K562 (cell line): ENCODE results near the gene NMUR2. TPM values are rescaled to one million over a fixed set of nuclear protein-coding genes. Genes with fewer than 3 reads are reported as not detected.

ENCODE experiments used
- ATAC-seq: fragments of 200-7000 bp; cut with Tn5 transposase; 3 replicates; pipeline ENCODE4 v1.9.1; 2020; ENCODE audit warnings: moderate library complexity
- BruUV-seq: library from RNA; stranded (reverse); fragments of 400-500 nt; replicated peaks from 2 replicates; lab custom pipeline; 2021; lab: Mats Ljungman, UMichigan
- CTCF ChIA-PET: fragments of 300-600 bp; formaldehyde crosslinking; extraction: SDS; loops from one replicate; lab custom pipeline; 2021; ENCODE audit warnings: low intra/inter-chr PET ratio; lab: Yijun Ruan, JAX
- POLR2A ChIA-PET: fragments of 300-600, 350-650 bp; sonication (Branson Sonifier 250); formaldehyde crosslinking; extraction: SDS; loops from one replicate; lab custom pipeline; 2021; ENCODE audit warnings: antibody characterized with exemption, inconsistent platforms; lab: Yijun Ruan, JAX
- DNase-seq, 4 experiments: peaks; one replicate each; pipeline versions ENCODE4 v3.0.0 to v3.0.0-alpha.2; 2011 to 2018; ENCODE audit warnings: low spot score in 3 of 4, mixed read lengths in 3 of 4; ENCODE audit errors: extremely low read depth in 1 of 4
- FAIRE-seq: peaks from 2 replicates; lab custom pipeline; 2011; peaks lifted over from hg19 to GRCh38; lab: Jason Lieb, UNC
- H2AFZ ChIP-seq: 2 replicates; pipeline ENCODE4 v1.6.0; 2011; ENCODE audit warnings: low read depth, low read length, control low read depth, inconsistent platforms
- H3K27ac ChIP-seq: fragments of 200-600 bp; 3 replicates; pipeline ENCODE4 v1.8.0; 2011; ENCODE audit warnings: low read depth, mild to moderate bottlenecking, control low read depth, inconsistent platforms, low read length, moderate library complexity, mixed read lengths; ENCODE audit errors: extremely low read depth
- H3K27me3 ChIP-seq, 2 experiments: fragments of 300-600 bp in 1 of 2; 2 replicates in 1 of 2; 3 replicates in 1 of 2; pipeline versions ENCODE4 v1.6.0 to v1.8.0; 2011; ENCODE audit warnings: inconsistent platforms in 2 of 2, low read length in 2 of 2, mild to moderate bottlenecking in 1 of 2, mixed read lengths in 1 of 2, moderate library complexity in 1 of 2; ENCODE audit not compliant: control insufficient read depth in 2 of 2, insufficient read depth in 2 of 2
- H3K36me3 ChIP-seq: fragments of 300-600 bp; 3 replicates; pipeline ENCODE4 v1.8.0; 2011; ENCODE audit warnings: mild to moderate bottlenecking, low read length, inconsistent platforms; ENCODE audit not compliant: control insufficient read depth, insufficient read depth
- H3K4me1 ChIP-seq, 2 experiments: fragments of 200-600 bp in 1 of 2; replicated peaks in 1 of 2; 2 replicates in 1 of 2; 3 replicates in 1 of 2; pipeline versions ENCODE4 v1.5.1 to v1.8.0; 2011; ENCODE audit warnings: inconsistent platforms in 2 of 2, low read length in 2 of 2, mild to moderate bottlenecking in 1 of 2, mixed read lengths in 1 of 2, moderate library complexity in 1 of 2; ENCODE audit not compliant: control insufficient read depth in 2 of 2, insufficient read depth in 2 of 2
- H3K4me2 ChIP-seq: 2 replicates; pipeline ENCODE4 v1.6.1; 2011; ENCODE audit warnings: low read length, control low read depth, inconsistent platforms, mixed read lengths; ENCODE audit not compliant: insufficient read depth
- H3K4me3 ChIP-seq: fragments of 200-600 bp; sonication (generic), shearing (Covaris generic); 2 replicates; pipeline ENCODE4 v1.5.1; 2016; ENCODE audit warnings: control low read depth, inconsistent platforms
- H3K79me2 ChIP-seq: fragments of 200-600 bp; 3 replicates; pipeline ENCODE4 v1.8.0; 2011; ENCODE audit warnings: low read length, inconsistent platforms; ENCODE audit not compliant: control insufficient read depth, insufficient read depth
- H3K9ac ChIP-seq, 2 experiments: 2 replicates each; pipeline versions ENCODE4 v1.6.0 to v1.6.1; 2011; ENCODE audit warnings: low read depth in 2 of 2, low read length in 2 of 2, control low read depth in 1 of 2, inconsistent platforms in 1 of 2, mild to moderate bottlenecking in 1 of 2, mixed read lengths in 1 of 2; ENCODE audit not compliant: insufficient read depth in 1 of 2
- H3K9me1 ChIP-seq: one replicate; pipeline ENCODE4 v1.6.0; 2011; ENCODE audit warnings: inconsistent platforms, mild to moderate bottlenecking, low read length, moderate library complexity; ENCODE audit not compliant: control insufficient read depth, insufficient read depth
- H3K9me3 ChIP-seq: replicated peaks from 2 replicates; pipeline ENCODE4 v1.5.1; 2011; ENCODE audit warnings: low read depth, low read length, inconsistent platforms; ENCODE audit not compliant: control insufficient read depth, insufficient read depth
- H4K20me1 ChIP-seq: replicated peaks from 2 replicates; pipeline ENCODE4 v1.6.1; 2011; ENCODE audit warnings: low read length, inconsistent platforms, mixed read lengths; ENCODE audit not compliant: control insufficient read depth, insufficient read depth
- HOMEZ ChIP-seq: fragments of 250-450 bp; sonication (Bioruptor Pico); IDR thresholded peaks from 2 replicates; pipeline ENCODE4 v1.4.0; 2020; ENCODE audit warnings: mild to moderate bottlenecking, moderate library complexity
- MTA2 ChIP-seq: fragments of 450-650 bp; IDR thresholded peaks from 2 replicates; pipeline ENCODE4 v1.6.1; 2016; ENCODE audit warnings: low read depth
- NR1H2 ChIP-seq: sonication (generic); formaldehyde crosslinking; IDR thresholded peaks from 2 replicates; pipeline ENCODE4 v1.4.0; 2020; ENCODE audit warnings: mild to moderate bottlenecking, missing genetic modification reagents
- NR2C2 ChIP-seq, 2 experiments: fragments of 200-800 bp in 1 of 2; sonication (Bioruptor generic) in 1 of 2; sonication (generic) in 1 of 2; formaldehyde crosslinking in 1 of 2; IDR thresholded peaks; 2 replicates each; pipeline versions ENCODE4 v1.6.1 to v1.8.0; 2016 to 2022; ENCODE audit warnings: mild to moderate bottlenecking in 1 of 2, missing compliant biosample characterization in 1 of 2, missing genetic modification characterization in 1 of 2, missing genetic modification reagents in 1 of 2
- ZNF146 ChIP-seq: IDR thresholded peaks from one replicate; pipeline ENCODE4 v1.6.1; 2018; ENCODE audit warnings: missing compliant biosample characterization; ENCODE audit not compliant: unreplicated experiment
- ZNF311 ChIP-seq: fragments of 250-450 bp; sonication (Bioruptor Pico); IDR thresholded peaks from 2 replicates; pipeline ENCODE4 v1.4.0; 2020; ENCODE audit warnings: mild to moderate bottlenecking, moderate library complexity
- ZNF785 ChIP-seq: fragments of 250-450 bp; sonication (Bioruptor Pico); IDR thresholded peaks from 2 replicates; pipeline ENCODE4 v1.4.0; 2020; ENCODE audit warnings: mild to moderate bottlenecking
- in situ Hi-C: fragments of 300-500 bp; cut with MboI; formaldehyde crosslinking; loops from 4 replicates; pipeline ENCODE4 v1.15.0; 2018; ENCODE audit warnings: inconsistent platforms, mixed read lengths
- intact Hi-C: fragments of 100-400 bp; cut with micrococcal nuclease; formaldehyde crosslinking; loops from 2 replicates; pipeline ENCODE4 v1.14.2; 2022
- polyA plus RNA-seq, 8 experiments: library from polyadenylated mRNA; depleted of rRNA in 4 of 8; stranded (reverse) in 5 of 8; unstranded in 3 of 8; fragments of >200 nt; fragmentation: Nextera tagmentation in 2 of 8; fragmentation: Illumina TruSeq in 1 of 8; extraction: Ambion mirVana in 2 of 8; extraction: Trizol in 1 of 8; gene quantifications; 2 replicates each; pipeline versions ENCODE4 v1.2.1 to v1.2.3, GENCODE V29; 2011 to 2014; ENCODE audit warnings: inconsistent platforms in 1 of 8, missing spikeins in 1 of 8
- total RNA-seq, 7 experiments: library from RNA; depleted of rRNA in 6 of 7; stranded (reverse); fragments of >200 nt in 6 of 7; fragmentation: Illumina TruSeq in 2 of 7; extraction: Trizol in 2 of 7; gene quantifications; 2 replicates each; pipeline versions ENCODE4 v1.2.1 to v1.2.3, GENCODE V29; 2011 to 2021; ENCODE audit warnings: low replicate concordance in 1 of 7
- TF ChIP-seq, protein P1 (sequence below): fragments of 450-650 bp; IDR thresholded peaks from 2 replicates; pipeline ENCODE4 v1.6.1; 2017; ENCODE audit warnings: mild to moderate bottlenecking, moderate library complexity
- TF ChIP-seq, protein P2 (sequence below): fragments of 450-650 bp; IDR thresholded peaks from 2 replicates; pipeline ENCODE4 v1.6.1; 2018; ENCODE audit not compliant: partially characterized antibody

Gene NMUR2
- total and polyA plus RNA-seq, 9 of the 15 experiments (the other 6 are each of a cell fraction or from before 2014, with no cell fraction given), result not detected

GRCh38 chr5:152364899-152365298, 40.2 kb downstream of the NMUR2 start:
- no peaks in the 10 kb centered on the region for H3K36me3 ChIP-seq
- no peak overlapping the region for H3K4me3 ChIP-seq
- ATAC-seq (no peak), DNase-seq (no peak), FAIRE-seq (no peak)
- no peaks in the 10 kb centered on the region for H3K27me3 ChIP-seq
- H3K9me3 ChIP-seq, result no peaks in the 10 kb centered on the region
- POLR2A ChIA-PET, result no interaction called here
- TF ChIP-seq MTA2 (no peak), ZNF146 (CRISPR knock-in tag) (no peak), ZNF311 (CRISPR knock-in tag) (no peak), NR1H2 (CRISPR knock-in tag) (no peak), HOMEZ (CRISPR knock-in tag) (no peak), NR2C2 (CRISPR knock-in tag; IDR thresholded peaks at IDR 0.05) (no peak), NR2C2 (tag; IDR thresholded peaks at IDR 0.05) (no peak), ZNF785 (no peak)
- TF ChIP-seq, protein P1, sequence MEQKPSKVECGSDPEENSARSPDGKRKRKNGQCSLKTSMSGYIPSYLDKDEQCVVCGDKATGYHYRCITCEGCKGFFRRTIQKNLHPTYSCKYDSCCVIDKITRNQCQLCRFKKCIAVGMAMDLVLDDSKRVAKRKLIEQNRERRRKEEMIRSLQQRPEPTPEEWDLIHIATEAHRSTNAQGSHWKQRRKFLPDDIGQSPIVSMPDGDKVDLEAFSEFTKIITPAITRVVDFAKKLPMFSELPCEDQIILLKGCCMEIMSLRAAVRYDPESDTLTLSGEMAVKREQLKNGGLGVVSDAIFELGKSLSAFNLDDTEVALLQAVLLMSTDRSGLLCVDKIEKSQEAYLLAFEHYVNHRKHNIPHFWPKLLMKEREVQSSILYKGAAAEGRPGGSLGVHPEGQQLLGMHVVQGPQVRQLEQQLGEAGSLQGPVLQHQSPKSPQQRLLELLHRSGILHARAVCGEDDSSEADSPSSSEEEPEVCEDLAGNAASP, result no peak
- TF ChIP-seq, protein P2, sequence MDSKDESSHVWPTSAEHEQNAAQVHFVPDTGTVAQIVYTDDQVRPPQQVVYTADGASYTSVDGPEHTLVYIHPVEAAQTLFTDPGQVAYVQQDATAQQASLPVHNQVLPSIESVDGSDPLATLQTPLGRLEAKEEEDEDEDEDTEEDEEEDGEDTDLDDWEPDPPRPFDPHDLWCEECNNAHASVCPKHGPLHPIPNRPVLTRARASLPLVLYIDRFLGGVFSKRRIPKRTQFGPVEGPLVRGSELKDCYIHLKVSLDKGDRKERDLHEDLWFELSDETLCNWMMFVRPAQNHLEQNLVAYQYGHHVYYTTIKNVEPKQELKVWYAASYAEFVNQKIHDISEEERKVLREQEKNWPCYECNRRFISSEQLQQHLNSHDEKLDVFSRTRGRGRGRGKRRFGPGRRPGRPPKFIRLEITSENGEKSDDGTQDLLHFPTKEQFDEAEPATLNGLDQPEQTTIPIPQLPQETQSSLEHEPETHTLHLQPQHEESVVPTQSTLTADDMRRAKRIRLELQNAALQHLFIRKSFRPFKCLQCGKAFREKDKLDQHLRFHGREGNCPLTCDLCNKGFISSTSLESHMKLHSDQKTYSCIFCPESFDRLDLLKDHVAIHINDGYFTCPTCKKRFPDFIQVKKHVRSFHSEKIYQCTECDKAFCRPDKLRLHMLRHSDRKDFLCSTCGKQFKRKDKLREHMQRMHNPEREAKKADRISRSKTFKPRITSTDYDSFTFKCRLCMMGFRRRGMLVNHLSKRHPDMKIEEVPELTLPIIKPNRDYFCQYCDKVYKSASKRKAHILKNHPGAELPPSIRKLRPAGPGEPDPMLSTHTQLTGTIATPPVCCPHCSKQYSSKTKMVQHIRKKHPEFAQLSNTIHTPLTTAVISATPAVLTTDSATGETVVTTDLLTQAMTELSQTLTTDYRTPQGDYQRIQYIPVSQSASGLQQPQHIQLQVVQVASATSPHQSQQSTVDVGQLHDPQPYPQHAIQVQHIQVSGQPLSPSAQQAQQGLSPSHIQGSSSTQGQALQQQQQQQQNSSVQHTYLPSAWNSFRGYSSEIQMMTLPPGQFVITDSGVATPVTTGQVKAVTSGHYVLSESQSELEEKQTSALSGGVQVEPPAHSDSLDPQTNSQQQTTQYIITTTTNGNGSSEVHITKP, result no peak
- H4K20me1 ChIP-seq, result no peaks in the 10 kb centered on the region
- no peaks in the 10 kb centered on the region for H3K79me2 ChIP-seq
- intact Hi-C loops, result no loop called here
- no peaks in the 10 kb centered on the region for H3K9me1 ChIP-seq
- CTCF ChIA-PET, result no interaction called here
- H3K4me1 ChIP-seq, result no peaks in the 10 kb centered on the region
- no peak overlapping the region for H3K4me2 ChIP-seq
- in situ Hi-C loops, result no loop called here
- BruUV-seq, result no TSS peak
- no peak overlapping the region for H3K9ac ChIP-seq
- no peak overlapping the region for H3K27ac ChIP-seq
- no peak overlapping the region for H2AFZ ChIP-seq
